ENCODE measurements around the gene INPP4B.
A peak's percentile ranks its signal among the peaks of the same experiment; 100 is the strongest.

INPP4B gene

DNA sequence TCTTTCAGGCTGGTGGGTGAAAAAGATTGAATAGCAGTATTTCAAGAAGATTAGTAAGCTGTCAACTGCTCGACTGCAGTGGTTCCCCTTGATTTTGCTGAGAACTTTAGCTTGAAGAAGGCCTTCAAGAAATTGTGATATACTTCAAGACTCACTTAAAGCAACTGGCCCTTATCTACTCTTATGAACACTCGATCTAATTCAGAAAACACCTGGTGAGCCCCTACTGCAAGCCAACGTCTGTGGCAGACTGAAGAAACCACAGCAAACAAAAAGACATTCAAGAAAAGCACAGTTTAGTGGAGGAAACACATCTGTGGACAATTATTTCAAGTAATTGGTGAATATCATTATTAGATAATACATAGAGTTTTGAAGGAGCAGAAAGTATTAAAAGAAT lies 119.0 kb downstream of the INPP4B start:
- no peak for DNase-seq (ENCODE audit: low spot score)

DNA sequence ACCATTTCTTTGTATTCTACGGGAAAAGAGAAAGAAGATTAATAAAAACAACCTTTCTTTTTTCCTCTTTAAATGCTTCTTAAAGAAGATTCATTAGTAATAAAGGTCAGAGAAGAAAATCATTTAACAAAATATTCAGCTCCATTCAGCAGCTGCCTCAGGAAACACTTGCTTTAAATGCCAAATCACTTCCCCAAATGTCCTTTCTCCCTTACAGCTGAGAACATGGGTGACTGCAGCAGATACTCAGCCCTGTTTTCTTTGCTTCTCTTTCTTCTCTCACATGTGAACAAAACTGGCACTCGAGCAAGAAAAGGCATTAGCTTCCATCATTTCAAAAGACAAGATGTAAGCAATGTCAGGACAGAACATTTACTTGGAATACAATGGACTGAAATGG lies 120.2 kb downstream of the INPP4B start:
- no peak for DNase-seq (ENCODE audit: low spot score)

DNA sequence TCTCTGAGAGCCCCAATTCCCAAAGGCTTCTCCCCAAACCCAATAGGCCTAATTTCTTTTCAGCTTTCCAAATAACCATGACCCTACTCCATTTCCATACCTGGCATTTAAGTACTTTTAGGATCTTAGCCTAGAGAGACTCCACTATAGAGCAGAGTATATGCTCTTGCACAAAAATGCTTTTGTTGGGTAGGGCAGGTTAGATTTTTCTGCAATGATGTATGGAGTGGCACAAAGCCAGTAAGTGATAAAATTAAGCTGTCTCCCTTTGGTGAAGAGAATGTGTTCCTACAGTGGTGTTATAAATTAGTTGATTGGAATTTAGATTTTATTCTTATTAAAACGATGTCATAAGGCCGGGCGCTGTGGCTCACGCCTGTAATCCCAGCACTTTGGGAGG lies 124.9 kb downstream of the INPP4B start:
- no peak for DNase-seq (ENCODE audit: low spot score)

DNA sequence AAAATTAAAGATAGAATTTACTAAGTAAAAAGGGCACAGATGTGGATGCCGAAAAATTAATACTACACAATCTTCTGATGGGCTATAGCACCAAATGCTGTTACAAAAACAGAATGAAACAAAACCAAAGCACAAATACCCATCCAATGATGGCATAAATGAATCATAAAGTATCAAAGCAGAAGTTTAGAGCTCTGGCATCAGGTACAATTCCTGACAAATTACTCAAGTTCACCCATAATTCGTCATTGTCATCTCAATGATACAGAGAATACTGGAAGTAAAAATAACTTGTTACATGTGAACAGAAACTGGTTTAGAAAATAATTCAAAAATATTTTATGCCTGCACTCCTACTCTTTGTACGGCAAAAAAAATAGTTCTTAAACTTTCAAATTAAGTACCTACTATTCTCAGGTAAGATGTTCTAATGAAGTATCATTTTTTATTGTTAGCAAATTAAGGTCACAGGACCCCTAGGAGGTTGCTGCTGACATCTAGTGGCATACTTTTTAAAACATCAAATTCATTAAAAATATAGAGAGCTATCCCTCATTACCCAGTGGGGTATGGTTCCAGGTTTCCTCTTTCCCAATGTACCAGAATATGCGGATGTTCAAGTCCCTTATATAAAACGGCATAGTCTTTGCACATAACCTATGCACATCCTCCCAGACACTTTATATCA lies 126.1 kb downstream of the INPP4B start:
- peak; percentile 81 for DNase-seq (ENCODE audit: low spot score)

DNA sequence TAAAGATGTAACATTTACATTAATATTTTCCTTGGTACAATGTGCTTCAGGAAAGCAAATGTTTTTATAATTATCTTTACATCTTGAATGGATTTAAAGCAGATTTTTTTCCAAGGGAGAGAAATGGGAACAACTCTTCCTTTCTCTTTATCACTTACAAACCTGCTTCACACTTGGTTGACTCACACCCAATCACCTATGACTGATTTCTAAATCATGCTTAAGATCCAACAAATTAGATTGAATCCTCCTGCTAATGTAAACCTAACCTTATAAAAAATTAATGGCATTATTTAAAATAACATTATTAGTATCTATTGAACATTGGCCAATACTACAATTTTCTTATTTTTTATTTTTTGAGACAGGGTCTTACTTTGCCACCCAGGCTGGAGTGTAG lies 127.1 kb downstream of the INPP4B start:
- peak; percentile 25 for DNase-seq (ENCODE audit: low spot score)

DNA sequence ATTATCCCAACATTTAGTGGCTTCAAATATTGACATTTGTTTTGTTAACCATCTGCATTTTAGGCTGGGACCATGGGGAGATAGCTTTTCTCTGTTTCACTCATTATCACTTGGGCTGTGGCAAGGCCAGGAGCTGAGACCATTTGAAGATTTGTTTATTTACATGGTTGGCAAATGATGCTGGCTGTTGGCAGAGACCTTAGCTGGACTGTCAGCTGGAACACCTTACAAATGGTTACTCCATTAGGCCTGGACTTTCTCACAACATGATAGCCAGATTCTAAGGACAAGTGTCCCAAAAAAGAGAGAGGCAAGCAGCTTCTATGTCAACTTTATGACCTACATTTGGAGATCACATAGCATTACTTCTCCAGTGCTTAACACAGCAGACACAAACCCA lies 130.4 kb downstream of the INPP4B start:
- DNase-seq (ENCODE audit: low spot score): no peak

DNA sequence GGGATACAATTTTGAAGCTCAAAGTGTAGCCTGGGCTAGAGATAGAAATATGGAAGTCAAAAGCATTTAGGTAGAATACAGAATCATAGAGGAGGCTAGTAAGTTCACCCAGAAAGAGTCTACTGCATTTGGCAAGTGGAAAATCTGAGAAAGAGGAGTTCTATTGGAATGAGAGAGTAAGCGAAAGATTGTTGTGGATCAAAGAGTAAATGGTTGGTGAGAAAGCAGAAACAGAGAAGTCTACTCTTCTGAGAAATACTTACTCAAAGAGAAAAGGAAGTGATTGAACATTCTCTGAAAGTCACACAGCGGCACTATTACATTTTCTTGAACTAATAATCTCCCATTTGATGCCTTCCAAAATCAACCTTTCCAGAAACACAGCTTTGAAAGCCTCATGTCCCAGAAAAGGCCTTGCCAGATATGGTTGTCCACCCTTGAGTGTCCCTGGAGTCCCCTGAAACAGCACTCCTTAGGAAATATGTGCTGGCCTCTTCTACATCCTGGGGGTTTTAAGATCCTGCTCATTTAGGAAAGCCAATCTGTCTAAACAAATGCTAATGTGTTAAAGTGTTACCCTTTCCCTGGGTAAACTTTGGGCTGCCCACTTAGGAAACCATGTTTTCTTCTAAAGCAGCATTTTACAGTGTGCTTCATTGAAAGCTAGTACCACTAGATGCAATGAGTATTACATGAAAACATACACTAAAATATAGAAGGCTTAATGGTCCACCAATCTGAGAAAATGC lies 132.6 kb downstream of the INPP4B start:
- DNase-seq (ENCODE audit: low spot score): no peak

DNA sequence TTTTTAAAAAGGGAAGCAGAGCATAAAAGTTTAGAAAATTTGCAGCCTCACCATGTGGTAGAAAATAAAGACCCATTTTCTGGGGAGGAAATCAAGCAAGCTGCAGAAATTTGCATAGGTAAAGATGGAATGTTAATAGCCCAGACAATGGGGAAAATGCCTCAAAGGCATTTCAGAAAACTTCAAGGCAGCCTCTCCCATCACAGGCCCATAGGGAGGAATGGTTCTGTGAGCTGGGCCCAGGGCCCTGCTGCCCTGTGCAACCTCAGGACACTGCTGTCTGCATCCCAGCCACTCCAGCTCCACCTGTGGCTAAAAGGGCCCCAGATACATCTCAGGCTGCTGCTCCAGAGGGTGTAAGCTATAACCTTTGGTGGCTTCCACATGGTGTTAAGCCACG lies 137.9 kb downstream of the INPP4B start:
- DNase-seq (ENCODE audit: low spot score): no peak

DNA sequence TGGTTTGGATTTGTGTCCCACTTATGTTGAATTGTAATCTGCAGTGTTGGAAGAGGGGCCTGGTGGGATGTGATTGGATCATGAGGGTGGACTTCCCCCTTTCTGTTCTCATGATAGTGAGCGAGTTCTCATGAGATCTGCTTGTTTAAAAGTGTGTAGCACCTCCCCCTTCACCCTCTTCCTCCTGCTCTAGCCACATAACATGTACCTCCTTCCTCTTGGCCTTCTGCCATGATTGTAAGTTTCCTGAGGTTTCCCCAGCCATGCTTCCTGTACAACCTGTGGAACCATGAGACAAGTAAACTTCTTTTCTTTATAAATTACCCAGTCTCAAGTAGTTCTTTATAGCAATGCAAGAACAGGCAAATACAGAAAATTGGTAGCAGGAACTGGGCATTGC lies 138.7 kb downstream of the INPP4B start:
- DNase-seq (ENCODE audit: low spot score): peak; percentile 38

DNA sequence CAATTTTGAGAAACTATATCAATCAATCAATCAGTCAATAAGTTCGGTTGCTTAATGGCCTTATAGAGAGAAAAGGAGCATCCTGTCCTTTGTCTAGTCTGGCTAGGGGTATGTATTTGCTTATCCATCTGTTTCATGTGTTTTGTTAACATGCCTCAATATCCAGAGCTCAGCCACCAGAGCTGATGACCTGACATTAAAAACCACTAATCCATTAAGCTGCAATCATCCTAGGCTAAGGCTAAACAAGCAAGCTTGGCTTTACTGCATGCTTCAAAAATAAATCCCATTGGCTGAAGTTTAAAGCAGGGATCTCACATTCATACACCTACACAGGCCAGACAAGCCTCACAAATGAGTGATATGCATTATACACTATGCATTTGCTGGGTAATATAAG lies 139.7 kb downstream of the INPP4B start:
- DNase-seq (ENCODE audit: low spot score): no peak

DNA sequence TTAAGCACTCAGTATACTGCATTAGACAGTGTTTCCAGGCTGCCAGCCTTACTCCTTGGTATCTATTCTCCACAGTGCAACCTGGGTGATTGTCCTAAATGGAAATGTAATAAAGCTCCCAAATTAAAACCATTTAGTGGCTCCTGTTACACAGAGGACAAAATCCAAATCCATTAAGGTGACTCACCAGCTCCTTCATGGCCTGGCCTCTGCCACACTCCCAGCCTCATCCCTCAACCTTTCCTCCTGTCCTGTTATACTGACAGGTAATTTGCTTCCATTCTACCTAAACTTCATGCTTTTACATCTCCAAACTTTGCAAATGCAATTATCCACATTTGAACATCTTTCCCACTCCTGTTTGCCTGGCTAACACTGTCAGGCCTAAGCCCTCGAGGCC lies 140.3 kb downstream of the INPP4B start:
- DNase-seq (ENCODE audit: low spot score): no peak

DNA sequence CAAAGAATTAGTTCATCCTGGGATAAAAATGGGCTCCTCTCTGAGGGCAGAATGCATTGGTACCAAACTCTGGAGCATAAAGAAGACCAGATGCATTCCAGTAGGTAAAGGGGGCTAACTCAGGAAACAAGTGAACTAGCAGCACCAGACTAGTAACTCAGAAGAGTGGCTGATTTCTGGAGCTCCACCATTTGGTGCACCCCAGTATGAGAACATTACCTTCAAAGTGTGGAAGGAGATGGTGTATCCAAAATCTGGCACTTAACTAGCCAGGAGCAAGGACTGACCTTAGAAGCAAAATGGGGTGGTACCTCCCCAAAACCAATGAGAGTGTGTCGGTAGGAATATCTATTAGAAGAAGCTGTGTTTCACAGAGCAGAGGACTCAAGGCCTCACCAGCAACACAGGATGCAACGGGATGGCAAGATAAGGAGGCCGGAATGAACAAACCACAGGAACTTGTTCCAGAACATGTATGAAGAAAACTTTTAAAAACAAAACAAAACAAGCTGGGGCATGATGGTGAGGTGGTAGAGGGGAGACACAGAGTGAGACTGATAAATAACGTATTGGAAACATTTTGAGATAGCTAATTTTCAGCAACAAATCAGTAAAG lies 142.3 kb downstream of the INPP4B start:
- DNase-seq (ENCODE audit: low spot score): no peak

DNA sequence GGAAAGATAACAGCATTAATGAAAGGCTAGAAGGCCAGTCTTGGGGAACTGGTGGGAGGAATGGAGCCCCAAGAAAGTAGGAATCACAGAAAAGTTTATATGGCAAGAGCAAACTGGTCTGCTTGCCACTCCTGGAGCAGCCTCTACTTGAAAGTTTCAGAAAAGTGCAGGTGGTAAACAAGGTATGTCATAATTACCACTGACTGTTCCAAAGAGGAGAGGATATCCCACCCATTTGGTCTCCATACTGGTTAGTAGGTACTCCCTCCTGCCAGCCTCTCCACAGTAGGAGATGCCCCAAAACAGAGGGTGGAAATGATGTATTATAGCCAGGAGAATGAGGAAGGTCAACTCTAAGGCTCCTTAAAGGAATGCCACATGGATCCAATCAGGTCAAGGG lies 145.1 kb downstream of the INPP4B start:
- DNase-seq (ENCODE audit: low spot score): no peak

DNA sequence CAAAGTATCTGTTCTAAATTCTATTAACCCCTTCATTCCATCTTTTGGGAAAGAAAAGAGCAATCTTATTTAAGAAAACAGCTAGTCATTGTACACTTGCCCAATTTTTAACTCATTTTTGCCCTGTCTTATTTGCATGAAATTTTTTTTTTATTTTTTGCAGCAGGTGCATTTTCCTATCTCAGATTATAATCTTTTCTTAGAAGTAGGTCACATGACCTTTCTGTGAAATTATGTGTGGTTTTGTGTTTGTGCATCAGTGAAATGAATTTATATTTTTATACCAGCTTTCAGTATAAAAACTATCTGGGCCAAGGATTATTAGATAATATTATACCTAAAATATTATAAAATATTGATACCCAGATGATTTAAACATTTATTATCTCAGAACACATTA lies 145.6 kb downstream of the INPP4B start:
- DNase-seq (ENCODE audit: low spot score): no peak

DNA sequence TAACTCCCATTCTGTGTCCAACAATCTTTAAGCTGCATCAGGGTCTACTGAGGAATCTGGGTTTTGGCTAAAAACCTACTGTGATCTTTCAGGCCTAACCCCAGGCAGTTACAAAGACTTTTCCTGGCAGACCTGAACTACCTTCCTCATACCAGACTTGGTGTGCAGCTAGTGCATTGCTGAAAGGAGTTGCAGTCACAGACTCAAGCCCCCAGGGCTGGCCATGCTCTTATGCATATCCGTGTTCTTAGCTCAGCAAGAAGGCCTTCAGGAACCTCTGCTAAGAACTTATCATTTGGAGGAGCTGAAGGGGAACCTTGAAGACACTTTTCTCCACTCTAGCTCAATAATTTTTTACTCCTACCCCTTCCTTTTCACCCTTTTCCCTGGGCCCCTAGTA lies 147.5 kb downstream of the INPP4B start:
- no peak for DNase-seq (ENCODE audit: low spot score)

DNA sequence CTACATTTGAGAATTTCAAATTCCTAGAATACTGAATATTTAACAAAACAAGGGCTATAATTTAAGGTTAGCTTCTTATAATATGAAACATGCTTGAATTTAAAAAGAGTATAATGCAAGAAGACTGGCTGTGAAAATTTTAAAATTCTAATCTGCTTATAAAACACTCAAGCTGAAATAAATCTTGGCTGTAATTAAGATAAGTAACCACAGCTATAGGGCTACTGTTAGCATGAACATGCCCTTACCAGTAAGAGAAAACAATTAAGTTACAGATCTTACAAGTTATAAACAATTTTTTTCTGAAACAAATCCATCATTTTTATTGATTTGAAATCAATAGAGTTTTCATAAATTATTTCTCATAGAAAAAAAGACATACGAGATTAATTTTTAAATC lies 148.2 kb downstream of the INPP4B start:
- no peak for DNase-seq (ENCODE audit: low spot score)

DNA sequence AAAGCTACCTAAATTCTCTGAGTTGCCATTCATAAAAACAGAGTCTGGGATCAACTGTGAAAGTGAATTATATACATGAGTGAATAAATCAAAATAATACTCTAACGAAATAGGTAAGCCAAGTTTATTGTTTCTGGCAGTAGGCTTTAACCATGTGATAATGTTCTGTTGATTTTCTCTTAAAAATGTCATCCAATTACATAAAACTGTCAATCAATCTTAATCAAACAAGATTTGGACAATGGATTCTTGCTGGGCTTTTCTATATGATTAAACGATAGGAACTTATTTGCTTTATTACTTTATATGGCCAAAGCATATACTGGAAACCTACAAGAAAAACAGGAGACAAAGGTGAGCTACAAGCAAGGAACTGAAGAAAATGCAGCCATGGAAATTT lies 148.8 kb downstream of the INPP4B start:
- no peak for DNase-seq (ENCODE audit: low spot score)

DNA sequence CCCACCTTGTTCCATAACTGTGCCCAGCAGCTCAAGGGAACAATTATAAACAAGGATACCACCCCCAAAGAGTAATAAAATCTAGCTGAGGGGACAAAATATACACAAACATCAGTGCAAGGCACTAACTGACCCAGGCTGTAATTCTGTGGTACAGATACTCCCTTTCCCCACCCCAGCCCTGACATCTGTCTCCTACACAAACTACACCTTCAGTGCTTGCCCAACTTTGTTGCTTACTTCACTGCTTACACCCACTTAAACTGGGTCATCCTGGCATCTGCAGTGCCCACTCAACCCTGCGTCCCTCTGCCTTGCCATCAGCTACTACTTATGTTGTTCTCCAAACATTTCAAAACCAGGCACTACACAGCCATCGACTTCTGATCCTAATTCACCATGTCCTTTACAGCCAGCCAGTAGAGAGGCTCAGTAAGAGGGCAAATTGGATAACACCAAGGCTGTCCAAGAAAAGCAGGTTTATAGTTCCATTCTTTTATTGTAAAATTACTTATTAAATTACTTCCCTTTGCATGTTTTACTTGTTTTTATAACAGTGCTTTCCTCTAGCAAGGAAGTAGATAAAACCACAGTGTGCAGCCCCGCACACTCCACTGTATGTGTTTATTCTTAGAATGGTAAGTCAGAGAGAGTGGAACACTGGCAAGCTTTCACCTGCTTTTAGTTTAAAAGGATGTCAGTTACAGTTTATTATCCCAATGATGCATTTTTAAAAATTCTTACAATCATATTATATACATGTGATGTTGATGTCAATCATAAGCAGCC lies 149.6 kb downstream of the INPP4B start:
- DNase-seq (ENCODE audit: low spot score): no peak

DNA sequence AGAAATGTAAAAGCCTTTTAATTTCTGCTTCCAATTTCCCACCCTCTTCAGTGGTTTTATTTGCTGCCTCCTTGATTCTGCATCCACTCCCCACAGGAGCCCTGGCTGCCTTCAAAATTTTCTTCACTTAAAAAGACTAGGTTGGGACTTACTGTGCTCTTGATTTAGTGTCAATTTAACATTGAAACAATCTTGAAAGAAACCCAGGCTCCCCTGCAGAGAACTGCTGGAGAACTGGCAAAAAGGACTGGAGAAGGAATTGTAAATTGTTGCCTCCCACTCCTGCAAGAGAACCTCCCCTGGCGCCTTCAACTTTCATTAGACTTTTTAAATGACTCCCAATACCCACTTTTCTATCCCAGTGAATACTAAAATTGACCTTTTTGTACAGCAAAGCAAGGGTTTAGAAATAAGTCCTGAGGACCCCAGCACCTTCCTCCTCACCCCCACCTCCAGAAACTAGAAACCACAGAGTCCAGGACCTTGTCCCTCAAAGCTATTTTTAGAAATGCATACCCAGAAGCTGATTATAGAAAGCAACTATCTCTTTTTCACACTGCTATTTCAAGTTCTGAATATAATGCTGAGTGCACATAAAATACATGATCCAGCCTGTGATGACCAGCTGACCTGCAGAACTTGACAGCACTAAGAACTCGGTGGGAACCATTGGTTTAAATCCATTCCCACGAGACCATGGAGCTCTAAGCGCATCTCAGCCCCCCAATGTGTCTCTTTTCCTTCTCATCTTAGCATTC lies 155.5 kb downstream of the INPP4B start:
- DNase-seq (ENCODE audit: low spot score): no peak

DNA sequence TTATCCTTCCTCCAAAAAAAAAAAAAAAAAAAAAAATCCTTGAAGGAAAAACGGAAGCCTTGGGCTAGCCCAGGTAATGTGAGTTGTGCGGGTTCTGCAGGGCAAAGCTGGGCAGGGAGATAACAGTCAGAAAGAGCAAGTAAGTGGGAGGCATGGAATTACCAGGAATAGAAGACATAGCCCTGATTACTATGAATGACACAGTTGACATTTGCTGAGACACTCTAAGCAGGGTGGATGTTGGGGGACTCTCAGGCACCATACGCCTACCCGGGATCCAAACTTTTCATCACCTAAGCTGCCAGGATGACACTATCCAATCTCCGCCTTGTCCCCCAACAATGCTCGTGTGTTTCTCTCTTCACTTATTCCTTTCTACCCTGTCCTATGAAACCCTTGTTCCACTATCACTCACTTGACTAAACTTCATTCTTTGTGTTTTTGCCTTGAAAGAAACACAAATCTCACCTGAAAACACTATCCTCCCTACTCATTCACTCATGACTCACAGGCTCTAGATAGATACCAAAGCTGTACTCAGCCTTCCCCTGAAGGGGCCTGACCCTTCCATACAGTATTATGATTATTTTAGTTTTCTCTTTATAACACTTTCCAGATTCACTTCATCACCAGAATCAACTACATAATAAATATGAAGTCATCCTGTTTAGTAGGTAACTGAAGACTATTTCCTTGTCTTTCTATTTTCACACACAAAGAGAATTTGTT lies 158.4 kb downstream of the INPP4B start:
- DNase-seq (ENCODE audit: low spot score): no peak

DNA sequence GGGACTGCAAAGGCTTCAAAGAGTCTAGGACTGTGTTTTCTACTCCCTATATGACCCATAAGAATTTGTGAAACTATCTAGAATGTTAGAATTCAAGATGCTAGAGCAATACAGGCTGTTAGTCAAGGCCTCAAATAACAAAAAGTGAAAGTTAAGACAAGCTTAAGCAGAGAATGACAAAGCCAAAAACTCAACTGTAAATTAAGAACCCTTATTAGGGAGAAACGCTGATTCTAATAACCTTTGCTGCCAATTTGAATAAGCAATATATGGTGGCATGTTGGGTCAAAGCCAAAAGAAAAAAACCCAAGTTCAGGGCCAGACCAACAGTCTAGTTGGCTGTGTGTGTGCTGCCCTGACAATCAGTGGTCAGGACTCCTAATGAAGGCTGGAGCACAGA lies 160.0 kb downstream of the INPP4B start:
- no peak for DNase-seq (ENCODE audit: low spot score)
